H1 (cell line): ENCODE measurements around the gene ANO6. TPM values are rescaled to one million over a fixed set of nuclear protein-coding genes. Genes with fewer than 3 reads are reported as not detected.

Experiments used
- CTCF ChIA-PET: fragments of 300-600 bp; sonication (Branson Sonifier 250); formaldehyde crosslinking; loops from one replicate; lab custom pipeline; 2021; ENCODE audit not compliant: partially characterized antibody; lab: Charles Lee
- POLR2A ChIA-PET: fragments of 300-600 bp; sonication (Branson Sonifier 250); formaldehyde crosslinking; loops from one replicate; lab custom pipeline; 2021; ENCODE audit warnings: inconsistent platforms; ENCODE audit not compliant: partially characterized antibody; lab: Charles Lee
- DNase-seq, 2 experiments: peaks; one replicate each; pipeline versions ENCODE4 v3.0.0 to v3.0.0-alpha.2; 2010 to 2022; ENCODE audit warnings: low spot score in 2 of 2, low read depth in 1 of 2, mixed read lengths in 1 of 2
- FAIRE-seq: peaks from 2 replicates; lab custom pipeline; 2011; peaks lifted over from hg19 to GRCh38; lab: Jason Lieb, UNC
- H2AFZ ChIP-seq: 2 replicates; pipeline ENCODE4 v1.8.1; 2012; ENCODE audit warnings: low read length, inconsistent platforms
- H2AK5ac ChIP-seq: 2 replicates; pipeline ENCODE4 v1.6.1; 2013; ENCODE audit warnings: low read depth, low read length
- H2BK120ac ChIP-seq: replicated peaks from 2 replicates; pipeline ENCODE3; 2013; ENCODE audit warnings: low read depth, low read length, inconsistent platforms
- H2BK12ac ChIP-seq: 2 replicates; pipeline ENCODE4 v1.6.1; 2013; ENCODE audit warnings: low read depth, low read length
- H2BK15ac ChIP-seq: 2 replicates; pipeline ENCODE4 v1.6.1; 2013; ENCODE audit warnings: low read length
- H2BK20ac ChIP-seq: 2 replicates; pipeline ENCODE4 v1.6.1; 2013; ENCODE audit warnings: low read length
- H2BK5ac ChIP-seq: 2 replicates; pipeline ENCODE4 v1.6.1; 2013; ENCODE audit warnings: low read depth, low read length
- H3K14ac ChIP-seq: 2 replicates; pipeline ENCODE4 v1.6.1; 2013; ENCODE audit warnings: inconsistent platforms; ENCODE audit not compliant: insufficient read length
- H3K18ac ChIP-seq: 2 replicates; pipeline ENCODE4 v1.6.1; 2013; ENCODE audit warnings: low read length; ENCODE audit errors: extremely low read depth
- H3K23ac ChIP-seq: 2 replicates; pipeline ENCODE4 v1.6.1; 2013; ENCODE audit warnings: inconsistent platforms; ENCODE audit not compliant: insufficient read length
- H3K23me2 ChIP-seq: 2 replicates; pipeline ENCODE4 v1.6.1; 2013; ENCODE audit warnings: low read depth, low read length
- H3K27ac ChIP-seq: 2 replicates; pipeline ENCODE4 v1.6.1; 2011; ENCODE audit warnings: low read depth, low read length, inconsistent platforms
- H3K27me3 ChIP-seq, 4 experiments: replicated peaks in 1 of 4; 1 replicate in 1 of 4; 2 replicates in 3 of 4; pipeline versions ENCODE4 v1.6.1 to v1.8.1; 2011 to 2013; ENCODE audit warnings: low read length in 3 of 4, mild to moderate bottlenecking in 3 of 4, inconsistent platforms in 2 of 4, mixed read lengths in 2 of 4, moderate library complexity in 1 of 4; ENCODE audit not compliant: control insufficient read depth in 3 of 4, insufficient read depth in 3 of 4; ENCODE audit errors: extremely low read depth in 1 of 4
- H3K36me3 ChIP-seq, 4 experiments: 2 replicates each; pipeline versions ENCODE4 v1.6.1 to v1.8.1; 2011 to 2013; ENCODE audit warnings: mild to moderate bottlenecking in 4 of 4, low read length in 3 of 4, moderate library complexity in 2 of 4, control low read depth in 1 of 4, inconsistent platforms in 1 of 4; ENCODE audit not compliant: insufficient read depth in 4 of 4, control insufficient read depth in 2 of 4
- H3K4ac ChIP-seq: replicated peaks from 2 replicates; pipeline ENCODE3; 2013; ENCODE audit warnings: low read length, low read depth, mixed read lengths, inconsistent platforms; ENCODE audit not compliant: insufficient read length
- H3K4me1 ChIP-seq, 4 experiments: replicated peaks in 1 of 4; 1 replicate in 1 of 4; 2 replicates in 3 of 4; pipeline versions ENCODE4 v1.6.1 to v1.8.1; 2011 to 2013; ENCODE audit warnings: low read length in 3 of 4, inconsistent platforms in 2 of 4, mixed read lengths in 1 of 4; ENCODE audit not compliant: insufficient read depth in 4 of 4, control insufficient read depth in 3 of 4
- H3K4me2 ChIP-seq, 2 experiments: 2 replicates each; pipeline versions ENCODE4 v1.6.1 to v1.8.1; 2011 to 2013; ENCODE audit warnings: low read depth in 2 of 2, low read length in 2 of 2, control low read depth in 1 of 2, inconsistent platforms in 1 of 2, mild to moderate bottlenecking in 1 of 2; ENCODE audit not compliant: insufficient read depth in 1 of 2
- H3K4me3 ChIP-seq, 4 experiments: fragments of 200-600, 300-600 bp in 1 of 4; sonication (generic), shearing (Covaris generic), sonication (Bioruptor Twin) in 1 of 4; 2 replicates each; pipeline versions ENCODE4 v1.5.1 to v1.8.1; 2011 to 2016; ENCODE audit warnings: low read length in 4 of 4, low read depth in 3 of 4, control low read depth in 2 of 4, inconsistent platforms in 2 of 4, mild to moderate bottlenecking in 2 of 4, mixed read lengths in 1 of 4, moderate library complexity in 1 of 4; ENCODE audit not compliant: insufficient read depth in 2 of 4; ENCODE audit errors: extremely low read depth in 1 of 4
- H3K56ac ChIP-seq: replicated peaks from 2 replicates; pipeline ENCODE3; 2013; ENCODE audit warnings: low read depth, mild to moderate bottlenecking, mixed read lengths, low read length, inconsistent platforms; ENCODE audit not compliant: insufficient read length
- H3K79me1 ChIP-seq: 2 replicates; pipeline ENCODE4 v1.6.1; 2013; ENCODE audit warnings: low read depth, low read length, control low read depth
- H3K79me2 ChIP-seq, 2 experiments: 2 replicates each; pipeline versions ENCODE4 v1.6.1 to v1.8.1; 2012 to 2013; ENCODE audit warnings: low read length in 2 of 2, mild to moderate bottlenecking in 2 of 2, inconsistent platforms in 1 of 2; ENCODE audit not compliant: insufficient read depth in 2 of 2, control insufficient read depth in 1 of 2
- H3K9ac ChIP-seq, 4 experiments: replicated peaks in 1 of 4; 1 replicate in 1 of 4; 2 replicates in 3 of 4; pipeline versions ENCODE4 v1.6.1 to v1.8.1; 2011 to 2013; ENCODE audit warnings: low read depth in 3 of 4, low read length in 3 of 4, control low read depth in 2 of 4, mild to moderate bottlenecking in 2 of 4, moderate library complexity in 2 of 4, inconsistent platforms in 1 of 4; ENCODE audit errors: extremely low read depth in 1 of 4
- H3K9me3 ChIP-seq, 2 experiments: 2 replicates each; pipeline versions ENCODE4 v1.6.1 to v1.8.1; 2012 to 2013; ENCODE audit warnings: mild to moderate bottlenecking in 2 of 2, moderate library complexity in 2 of 2, control low read depth in 1 of 2, inconsistent platforms in 1 of 2, low read depth in 1 of 2, low read length in 1 of 2, mixed read lengths in 1 of 2; ENCODE audit not compliant: insufficient read depth in 2 of 2
- H4K20me1 ChIP-seq, 2 experiments: replicated peaks in 1 of 2; 2 replicates each; pipeline versions ENCODE3 to v1.8.1; 2011 to 2013; ENCODE audit warnings: inconsistent platforms in 2 of 2, low read length in 2 of 2, mild to moderate bottlenecking in 1 of 2; ENCODE audit not compliant: insufficient read depth in 2 of 2, control insufficient read depth in 1 of 2
- H4K5ac ChIP-seq: 2 replicates; pipeline ENCODE4 v1.6.1; 2013; ENCODE audit warnings: low read length, low read depth, mixed read lengths, inconsistent platforms; ENCODE audit not compliant: insufficient read length
- H4K8ac ChIP-seq: 2 replicates; pipeline ENCODE4 v1.8.0; 2013; ENCODE audit warnings: mild to moderate bottlenecking, moderate library complexity, low read length, inconsistent platforms; ENCODE audit not compliant: insufficient read depth; ENCODE audit errors: extremely low read depth
- H4K91ac ChIP-seq: replicated peaks from 2 replicates; pipeline ENCODE3; 2013; ENCODE audit warnings: low read length, mixed read lengths, inconsistent platforms; ENCODE audit not compliant: insufficient read length
- EP300 ChIP-seq, 2 experiments: IDR thresholded peaks; 1 replicate in 1 of 2; 2 replicates in 1 of 2; pipeline ENCODE4 v1.6.1; 2011 to 2012; ENCODE audit warnings: low read depth in 2 of 2, low read length in 2 of 2, mild to moderate bottlenecking in 2 of 2, borderline replicate concordance in 1 of 2, inconsistent platforms in 1 of 2, moderate library complexity in 1 of 2
- FOSL1 ChIP-seq: IDR thresholded peaks from 2 replicates; pipeline ENCODE4 v1.6.1; 2011; ENCODE audit warnings: mild to moderate bottlenecking, low read depth, low read length, moderate library complexity; ENCODE audit not compliant: insufficient read depth
- KDM4A ChIP-seq: IDR thresholded peaks from one replicate; pipeline ENCODE4 v1.7.1; 2012; ENCODE audit warnings: low read depth, mild to moderate bottlenecking, moderate library complexity, low read length, inconsistent platforms; ENCODE audit not compliant: severe bottlenecking
- POLR2AphosphoS5 ChIP-seq: IDR thresholded peaks from 2 replicates; pipeline ENCODE4 v1.6.1; 2011; ENCODE audit warnings: low read depth, low read length
- WGBS, 2 experiments: shearing (Covaris generic) in 1 of 2; methylation state at CpG; one replicate each; pipeline versions ENCODE4 v1.1.6 to v1.1.7; 2013 to 2015; ENCODE audit warnings: low lambda C conversion rate in 2 of 2, mixed read lengths in 2 of 2, inconsistent platforms in 1 of 2, low coverage in 1 of 2, missing lambda C conversion rate in 1 of 2; ENCODE audit not compliant: insufficient replicate concordance in 2 of 2, insufficient coverage in 1 of 2, insufficient read length in 1 of 2; ENCODE audit errors: extremely low coverage in 1 of 2, missing lambda C conversion rate in 1 of 2; 5-methylcytosine and 5-hydroxymethylcytosine counted together
- polyA plus RNA-seq, 7 experiments: library from polyadenylated mRNA; depleted of rRNA in 3 of 7; stranded (reverse) in 5 of 7; unstranded in 2 of 7; fragments of >200 nt in 5 of 7; fragments of 200-250 nt in 2 of 7; gene quantifications; 1 replicate in 5 of 7; 2 replicates in 1 of 7; 4 replicates in 1 of 7; pipeline versions ENCODE4 v1.2.1 to v1.2.3, GENCODE V29; 2011 to 2013; ENCODE audit warnings: missing spikeins in 2 of 7, mixed read lengths in 2 of 7
- total RNA-seq: library from RNA; stranded (reverse); fragmentation: NEBNext Ultra II Directional; extraction: Animal tissue kit (Norgen Biotek cat#: 25700); gene quantifications from 2 replicates; pipeline ENCODE4 v1.2.1, GENCODE V29; 2021

The ANO6 gene
- total and polyA plus RNA-seq, 2 of the 8 experiments (the other 6 are each of a cell fraction or from before 2014, with no cell fraction given), result 15.1 to 39.7 TPM

- H2BK12ac ChIP-seq, result no peak overlapping the region
- peak overlapping the region; percentile 12 for H3K56ac ChIP-seq
- H4K20me1 ChIP-seq, result no peaks in the 10 kb centered on the region
- no peak overlapping the region for H2BK15ac ChIP-seq
- POLR2A ChIA-PET, result interaction anchor here (0.9 to 7.5 kb wide), 11 partner anchors 8 to 49 kb away, joined by 3 to 75 read pairs (median 5); no protein-coding TSS in a partner anchor
- peak overlapping the region; percentile 70 to 98 (median 84) for H3K4me3 ChIP-seq
- no peak overlapping the region for H3K18ac ChIP-seq
- H3K27ac ChIP-seq, result peak overlapping the region; percentile 86; the same call in 1 of the 2 replicates
- H3K27me3 ChIP-seq, result no peaks in the 10 kb centered on the region
- H3K4ac ChIP-seq, result no peak overlapping the region
- no peak overlapping the region for H3K23ac ChIP-seq
- peaks cover 4% of the 10 kb centered on the region for H3K23me2 ChIP-seq
- WGBS, 2 experiments, result 48% methylated on average over 11 of the region's 11 CpGs; no CpG with 5 or more reads in 1 of the 2 experiments
- H3K9ac ChIP-seq, result peak overlapping the region in 3 of 4 experiments; percentile 67 to 95 (median 90); a peak in 4 of 7 replicates
- H2BK20ac ChIP-seq, result no peak overlapping the region
- FAIRE-seq (no peak), DNase-seq (no peak)
- H3K9me3 ChIP-seq, result no peaks in the 10 kb centered on the region
- no peak overlapping the region for H2AK5ac ChIP-seq
- no peaks in the 10 kb centered on the region for H3K79me1 ChIP-seq
- peaks cover 3 to 34% of the 10 kb centered on the region in 2 experiments; a peak in 3 of 4 replicates for H3K79me2 ChIP-seq
- H4K91ac ChIP-seq, result peak overlapping the region; percentile 39
- H3K4me1 ChIP-seq, result peaks cover 0 to 9% (median 5%) of the 10 kb centered on the region in 4 experiments; a peak in 4 of 7 replicates
- no peak overlapping the region for H2BK120ac ChIP-seq
- H2BK5ac ChIP-seq, result peak overlapping the region; percentile 94; the same call in 1 of the 2 replicates
- peak overlapping the region; percentile 98; the same call in 1 of the 2 replicates for H2AFZ ChIP-seq
- H3K14ac ChIP-seq, result no peak overlapping the region
- no peaks in the 10 kb centered on the region for H3K36me3 ChIP-seq
- H4K8ac ChIP-seq, result no peak overlapping the region
- CTCF ChIA-PET, result interaction anchor here (0.8 to 2.3 kb wide), 12 partner anchors 12 to 271 kb away, joined by 3 to 8 read pairs (median 3); no protein-coding TSS in a partner anchor
- H4K5ac ChIP-seq, result no peak overlapping the region
- H3K4me2 ChIP-seq, result peak overlapping the region; percentile 94 to 98
- TF ChIP-seq POLR2AphosphoS5 (no peak), EP300 (IDR thresholded peaks at IDR 0.05; ENCODE audit: borderline replicate concordance in 1 of 2, low read depth in 2 of 2, low read length in 2 of 2) (no peak), FOSL1 (no peak), KDM4A (no peak)
These were observed 1.0 kb upstream of the ANO6 start for GRCh38 chr12:45214749-45215418.
